Femur (tissue), 1 donor: ENCODE measurements around the gene ECEL1.
A peak's percentile ranks its signal among the peaks of the same experiment; 100 is the strongest.
"Not testable (repeated sequence)": the region's sequence is repeated elsewhere in the genome, so short reads cannot be mapped to it uniquely, and the experiment has no call there.

Experiments used
- DNase-seq: peaks from one replicate; pipeline ENCODE4 v3.0.0-alpha.2; 2017

Gene ECEL1

GRCh38 chr2:232440220-232441018, 47.2 kb downstream of the ECEL1 start:
- peak; percentile 87 for DNase-seq

- peak; percentile 15 for DNase-seq
These were observed 47.9 kb downstream of the ECEL1 start for GRCh38 chr2:232439758-232440135.

GRCh38 chr2:232438951-232439757, 48.5 kb downstream of the ECEL1 start:
- peak; percentile 39 for DNase-seq

GRCh38 chr2:232438091-232438490, 49.5 kb downstream of the ECEL1 start:
- no peak for DNase-seq

- no peak for DNase-seq
These were observed 50.5 kb downstream of the ECEL1 start for GRCh38 chr2:232437195-232437571.

GRCh38 chr2:232436381-232437194, 51.0 kb downstream of the ECEL1 start:
- DNase-seq, result no peak

GRCh38 chr2:232435805-232436204, 51.8 kb downstream of the ECEL1 start:
- DNase-seq, result no peak

- DNase-seq, result no peak
These were observed 52.3 kb downstream of the ECEL1 start for GRCh38 chr2:232435375-232435648.

GRCh38 chr2:232434563-232435374, 52.9 kb downstream of the ECEL1 start:
- peak; percentile 9 for DNase-seq

- DNase-seq, result peak; percentile 5
These were observed 53.5 kb downstream of the ECEL1 start for GRCh38 chr2:232434091-232434490.

GRCh38 chr2:232433622-232434021, 54.0 kb downstream of the ECEL1 start:
- not testable (repeated sequence) for DNase-seq

- peak; percentile 12 for DNase-seq
These were observed 54.9 kb downstream of the ECEL1 start for GRCh38 chr2:232432598-232433184.

GRCh38 chr2:232431705-232432590, 55.7 kb downstream of the ECEL1 start:
- peak; percentile 6 for DNase-seq
